Anterior cingulate cortex (tissue), 58 donors: Measurements from ENCODE around the gene RPTOR.
"Not testable (repeated sequence)": the region's sequence is repeated elsewhere in the genome, so short reads cannot be mapped to it uniquely, and the experiment has no call there.

Source experiments
- DNase-seq, 58 donors: peaks; one replicate each; lab custom pipeline; 2025; lab: John Stamatoyannopoulos, UW

The RPTOR gene

DNA sequence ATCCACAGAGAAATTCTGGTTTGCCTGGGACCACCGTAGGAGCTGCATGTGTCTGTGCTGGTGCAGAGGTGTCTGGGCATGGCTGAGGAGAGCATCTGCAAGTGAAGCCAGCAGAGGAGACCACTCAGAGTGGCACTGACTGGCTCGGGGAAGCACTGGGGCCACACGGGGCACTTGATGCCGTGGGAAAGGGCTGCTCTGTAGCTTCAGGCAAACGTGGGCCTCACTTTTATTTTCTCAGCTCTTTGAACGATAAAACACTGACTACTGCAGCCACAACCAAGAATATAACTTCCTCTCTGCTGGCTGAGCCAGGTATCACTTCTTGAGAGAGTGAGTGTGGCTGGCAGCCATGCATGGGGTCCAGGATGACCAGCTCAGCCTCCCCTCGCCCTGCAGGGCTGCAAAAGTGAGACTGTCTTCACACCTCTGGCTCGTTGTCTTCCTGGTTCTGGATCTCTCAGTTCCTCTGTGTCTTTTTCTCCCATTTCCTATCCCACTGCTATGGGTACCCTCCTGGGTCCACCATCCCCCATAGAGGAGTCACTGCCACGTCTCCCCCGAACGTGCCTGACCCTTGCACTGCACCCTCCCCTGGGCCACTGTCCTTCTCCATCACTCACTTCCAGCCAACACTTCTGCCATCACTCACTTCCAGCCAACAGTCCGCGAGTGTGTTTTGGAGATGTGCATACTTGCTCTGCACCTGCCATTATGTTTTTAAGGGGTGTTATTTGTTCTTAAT is 245.6 kb downstream of the RPTOR start:
- DNase-seq = no peak

DNA sequence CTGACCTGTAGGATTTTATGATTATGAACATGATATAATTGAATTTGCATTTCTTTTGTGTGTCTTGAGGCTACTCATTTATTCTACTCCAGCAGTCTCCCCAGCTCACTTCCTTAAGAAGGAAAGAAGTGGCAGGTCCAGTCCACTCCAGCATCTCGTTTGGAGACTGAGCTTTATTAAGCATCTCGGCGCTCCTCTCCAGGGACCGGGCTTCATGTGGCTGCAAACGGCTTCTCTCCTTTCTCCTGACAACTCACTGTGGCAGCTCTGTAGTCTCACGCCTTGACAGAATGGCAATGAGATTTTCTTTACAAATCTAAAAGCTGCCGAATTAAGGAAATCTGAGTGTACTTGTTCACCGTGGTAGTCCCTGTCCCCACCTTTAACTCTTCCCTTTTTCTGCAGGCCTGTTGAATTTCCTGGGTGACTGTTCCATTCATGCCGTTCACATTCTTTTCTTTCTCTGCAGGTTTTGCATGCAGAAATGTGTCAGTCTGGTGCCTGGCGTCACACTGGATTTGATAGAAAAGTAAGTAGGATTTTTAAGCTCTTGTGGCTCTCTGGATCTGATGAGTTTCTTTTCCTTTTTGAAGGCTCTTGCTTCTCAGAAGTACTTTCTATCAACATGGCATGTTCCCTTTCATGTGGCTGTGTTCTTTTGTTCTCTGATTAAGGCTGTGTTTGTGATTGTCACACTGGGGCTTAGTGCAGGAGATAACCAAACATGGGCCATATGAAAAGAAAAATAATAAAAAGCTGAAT is 246.5 kb downstream of the RPTOR start:
- DNase-seq = no peak

DNA sequence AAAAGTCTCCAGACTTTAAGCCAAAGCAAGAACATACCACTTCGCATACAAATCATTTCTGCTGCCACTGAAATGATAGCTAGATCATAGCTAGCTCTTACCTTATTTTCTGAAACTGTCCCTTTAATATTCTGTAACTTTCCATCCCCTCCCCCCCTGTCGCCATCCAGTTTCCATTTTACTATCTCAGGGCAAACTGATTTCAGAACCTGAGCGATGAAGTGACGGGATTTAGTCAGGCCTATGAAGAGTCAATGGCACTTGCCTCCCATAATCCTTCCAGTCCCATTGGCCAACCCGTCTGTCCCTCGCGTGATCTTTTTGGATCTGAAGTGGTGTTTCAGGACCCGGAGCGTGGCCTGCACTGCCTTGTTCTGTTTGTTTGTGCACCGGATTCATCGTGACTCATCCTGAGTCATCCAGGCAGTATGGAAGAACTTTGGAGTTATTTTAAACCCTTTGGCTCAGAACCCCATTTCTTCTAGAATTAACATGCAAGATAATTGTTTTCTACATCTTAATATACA is 247.2 kb downstream of the RPTOR start:
- peak in 18 of 58 donors; percentile 11 to 75 (median 39) for DNase-seq

DNA sequence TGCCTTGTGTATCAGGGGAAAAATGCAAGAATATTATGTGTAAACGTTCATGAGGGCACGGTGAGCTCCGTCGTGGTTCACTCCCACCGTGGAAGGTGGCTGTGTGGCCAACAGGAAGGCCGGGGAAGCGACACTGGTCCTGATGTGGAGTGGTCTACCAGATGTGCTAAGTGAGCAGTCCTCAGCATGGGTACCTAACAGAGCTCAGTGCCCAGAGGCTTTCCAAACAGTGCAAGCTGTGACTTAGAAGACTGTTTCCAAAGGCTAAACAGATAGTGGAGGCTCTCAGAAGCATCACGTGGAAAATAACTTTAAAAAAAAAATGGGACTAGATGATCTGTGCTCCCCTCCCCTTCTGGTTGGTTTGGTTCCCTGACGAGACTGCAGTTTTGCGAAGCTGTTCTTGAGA is 247.7 kb downstream of the RPTOR start:
- no peak for DNase-seq

DNA sequence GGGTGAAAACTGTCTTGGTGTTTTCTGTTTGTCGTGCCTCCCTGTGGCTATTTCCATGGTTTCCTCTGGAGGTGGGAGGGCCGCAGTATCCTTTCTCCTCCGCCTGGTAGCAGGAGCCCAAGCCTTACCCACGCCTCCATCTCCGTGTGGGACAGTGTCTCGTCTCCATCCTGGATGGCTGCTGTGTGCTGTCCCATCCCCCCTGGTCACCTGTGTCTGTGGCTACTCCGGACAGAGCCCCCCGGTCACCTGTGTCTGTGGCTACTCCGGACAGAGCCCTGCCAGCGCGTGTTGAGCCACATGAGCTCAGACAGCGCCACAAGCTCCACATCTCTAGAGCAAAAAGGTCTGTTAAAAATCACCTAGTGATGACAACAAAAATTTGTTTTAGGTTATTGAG is 248.8 kb downstream of the RPTOR start:
- DNase-seq = no peak

DNA sequence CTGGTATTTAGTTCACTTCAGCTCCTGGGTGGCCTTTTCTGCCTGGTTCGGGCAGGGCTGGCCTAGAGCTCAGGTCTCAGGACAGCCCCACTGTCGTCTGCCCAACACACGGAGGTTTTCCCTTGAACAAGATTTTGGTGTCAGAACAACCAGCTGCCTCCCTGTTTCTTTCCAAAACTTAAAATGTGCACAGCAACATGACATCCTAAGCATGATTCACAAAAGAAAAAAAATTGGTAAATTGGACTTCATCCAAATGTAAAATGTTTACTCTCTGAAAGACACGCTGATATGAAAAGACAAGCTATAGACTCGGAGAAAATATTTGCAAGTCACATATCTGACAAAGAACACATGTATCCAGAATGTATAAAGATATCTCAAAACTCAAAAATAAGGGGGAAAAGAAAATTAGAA is 249.2 kb downstream of the RPTOR start:
- no peak for DNase-seq

DNA sequence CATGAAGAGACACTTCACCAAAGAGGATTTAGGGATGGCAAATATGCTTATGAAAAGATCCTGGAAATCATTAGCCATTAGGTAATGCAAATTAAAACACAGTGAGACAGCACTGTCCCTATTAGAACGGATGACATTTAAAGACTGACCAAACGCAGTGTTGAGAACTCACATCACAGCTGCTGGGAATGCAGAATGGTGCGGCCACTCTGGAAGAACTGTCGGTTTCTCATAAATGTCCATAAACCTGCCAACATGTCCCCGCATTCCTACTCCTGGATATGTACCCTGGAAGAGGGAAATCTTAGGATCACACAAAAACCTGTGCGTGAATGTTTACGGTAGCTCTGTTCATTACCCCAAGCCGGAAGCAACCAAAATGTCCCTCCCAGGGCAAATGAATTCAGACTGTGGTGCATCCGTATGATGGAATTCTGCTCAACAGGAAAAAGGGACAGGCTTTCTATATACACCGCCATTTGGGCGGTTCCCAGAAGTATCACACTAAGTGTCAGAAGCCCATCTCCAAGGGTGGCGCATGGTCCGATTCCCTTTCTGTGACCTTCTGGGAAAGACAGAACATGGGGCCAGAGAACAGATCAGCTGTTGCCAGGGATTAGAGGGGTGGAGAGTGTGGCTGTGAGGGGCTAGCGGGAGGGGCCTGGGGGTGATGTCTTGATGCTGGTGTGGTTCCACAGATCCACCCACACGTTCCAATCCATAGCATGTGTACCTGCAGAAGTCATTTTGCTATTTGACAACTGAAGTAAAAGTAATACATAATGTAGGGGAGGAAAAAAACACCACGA is 249.8 kb downstream of the RPTOR start:
- no peak for DNase-seq

DNA sequence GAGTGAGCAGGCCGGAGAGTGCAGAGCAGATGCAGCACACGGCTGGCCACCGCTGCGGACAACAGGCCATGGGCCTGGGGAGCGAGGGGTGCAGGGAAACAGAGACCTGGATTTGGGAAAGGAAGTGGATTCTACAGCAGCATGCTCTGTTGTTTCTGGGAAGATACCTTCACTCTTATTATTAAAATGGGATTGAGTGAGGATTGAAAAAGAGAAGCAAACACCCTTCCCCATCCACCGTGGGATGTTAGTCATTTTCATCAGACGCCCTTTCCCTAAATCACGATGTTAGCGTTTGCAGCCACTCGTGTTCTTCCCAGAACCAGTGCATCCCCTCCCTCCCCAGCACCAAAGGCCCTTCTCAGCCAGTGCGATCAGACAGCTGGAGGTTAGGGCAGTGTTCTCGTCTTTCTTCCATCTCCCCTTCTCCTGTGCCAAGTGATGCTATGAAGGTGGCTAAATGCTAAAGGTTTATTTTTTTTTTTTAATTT is 250.5 kb downstream of the RPTOR start:
- no peak for DNase-seq

DNA sequence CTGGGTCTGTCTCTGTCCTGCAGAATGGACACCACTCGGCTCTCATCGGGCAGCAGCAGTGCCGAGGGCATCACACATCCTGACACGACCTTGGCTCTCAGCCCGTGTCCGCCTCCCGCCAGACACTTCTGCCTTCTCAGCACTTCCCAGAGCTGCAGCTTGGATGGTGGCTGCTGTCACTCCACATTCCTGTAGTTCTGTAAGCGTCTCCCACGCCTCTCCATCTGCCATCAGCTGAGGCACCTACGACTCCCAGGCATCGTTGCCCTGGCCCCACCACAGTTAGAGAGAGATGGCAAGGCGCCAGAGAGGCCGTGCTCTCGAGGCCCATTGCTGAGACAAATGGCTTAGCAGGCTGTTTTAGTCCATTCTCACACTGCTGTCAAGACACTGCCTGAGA is 251.1 kb downstream of the RPTOR start:
- peak in 41 of 58 donors; percentile 16 to 82 (median 49) for DNase-seq

DNA sequence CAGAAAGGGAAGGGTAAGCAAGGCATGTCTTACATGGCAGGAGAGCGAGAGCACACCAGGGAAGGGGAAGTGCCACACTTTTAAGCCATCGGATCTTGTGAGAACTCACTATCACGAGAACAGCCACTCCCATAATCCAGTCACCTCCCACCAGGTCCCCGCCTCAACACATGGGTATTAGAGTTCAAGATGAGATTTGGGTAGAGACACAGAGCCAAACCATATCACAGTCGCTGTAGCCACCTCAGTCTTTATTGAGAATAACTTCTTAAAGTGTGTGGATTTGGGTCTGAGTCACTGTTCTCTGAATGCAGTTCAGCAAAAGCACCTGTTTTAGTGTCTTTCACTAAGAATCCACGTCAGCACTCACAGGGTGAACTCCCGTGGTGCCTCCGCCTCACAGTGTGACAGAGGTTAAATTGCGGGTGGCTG is 251.8 kb downstream of the RPTOR start:
- DNase-seq = no peak

DNA sequence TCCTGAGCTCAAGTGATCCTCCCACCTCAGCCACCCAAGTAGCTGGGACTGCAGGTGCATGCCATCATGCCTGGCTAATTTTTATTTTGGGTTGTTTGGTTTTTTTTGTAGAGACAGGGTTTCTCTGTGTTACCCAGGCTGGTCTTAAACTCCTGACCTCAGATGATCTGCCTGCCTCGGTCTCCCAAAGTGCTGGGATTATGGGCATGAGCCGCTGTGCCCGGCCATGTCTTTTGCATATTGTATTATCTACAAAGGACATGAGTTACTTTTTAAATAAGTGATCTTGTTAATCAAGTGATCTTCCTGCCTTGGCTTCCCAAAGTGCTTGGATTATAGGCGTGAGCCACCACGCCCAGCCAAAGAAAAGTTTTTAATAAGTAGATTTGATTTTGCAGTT is 252.6 kb downstream of the RPTOR start:
- not testable (repeated sequence) for DNase-seq

DNA sequence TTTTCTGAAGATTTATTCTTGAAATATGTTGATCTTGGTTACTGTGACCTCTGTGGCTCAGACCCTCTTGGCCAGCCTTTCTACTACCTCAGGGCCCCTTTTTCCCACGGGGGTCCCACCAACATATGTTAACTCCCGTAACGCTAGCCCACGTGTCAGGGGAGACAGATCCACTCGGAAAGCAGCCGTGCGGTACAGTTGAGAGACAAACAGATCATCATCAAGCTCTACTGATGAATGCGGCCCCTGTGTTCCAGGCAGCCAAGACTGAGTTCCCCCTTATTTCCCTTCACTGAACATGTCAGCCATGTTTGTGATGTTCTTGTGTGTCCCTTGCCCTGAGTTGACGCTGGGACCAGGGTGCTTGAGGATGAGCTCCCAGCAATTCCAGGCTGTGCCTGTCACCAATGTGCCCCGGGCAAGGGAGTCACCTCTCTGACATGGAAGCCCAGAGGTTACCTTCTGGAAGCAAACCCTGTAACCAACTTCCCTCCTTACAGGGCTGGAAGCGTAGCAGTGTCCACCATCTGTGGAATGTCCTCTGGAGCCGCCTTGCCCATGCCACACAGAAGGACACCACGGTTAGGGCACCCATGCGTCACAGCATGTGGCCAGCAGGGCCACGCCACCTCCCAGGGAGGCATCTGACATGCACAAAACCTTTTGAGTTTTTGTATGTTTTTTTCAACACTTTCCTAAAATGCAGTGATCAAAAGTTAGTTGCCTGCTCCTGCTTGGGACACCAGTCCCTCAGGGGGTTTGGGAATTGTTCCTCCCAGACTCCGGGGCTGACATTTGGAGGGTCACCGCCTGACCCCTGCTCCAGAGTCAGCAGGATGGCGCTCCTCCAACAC is 253.3 kb downstream of the RPTOR start:
- no peak for DNase-seq

DNA sequence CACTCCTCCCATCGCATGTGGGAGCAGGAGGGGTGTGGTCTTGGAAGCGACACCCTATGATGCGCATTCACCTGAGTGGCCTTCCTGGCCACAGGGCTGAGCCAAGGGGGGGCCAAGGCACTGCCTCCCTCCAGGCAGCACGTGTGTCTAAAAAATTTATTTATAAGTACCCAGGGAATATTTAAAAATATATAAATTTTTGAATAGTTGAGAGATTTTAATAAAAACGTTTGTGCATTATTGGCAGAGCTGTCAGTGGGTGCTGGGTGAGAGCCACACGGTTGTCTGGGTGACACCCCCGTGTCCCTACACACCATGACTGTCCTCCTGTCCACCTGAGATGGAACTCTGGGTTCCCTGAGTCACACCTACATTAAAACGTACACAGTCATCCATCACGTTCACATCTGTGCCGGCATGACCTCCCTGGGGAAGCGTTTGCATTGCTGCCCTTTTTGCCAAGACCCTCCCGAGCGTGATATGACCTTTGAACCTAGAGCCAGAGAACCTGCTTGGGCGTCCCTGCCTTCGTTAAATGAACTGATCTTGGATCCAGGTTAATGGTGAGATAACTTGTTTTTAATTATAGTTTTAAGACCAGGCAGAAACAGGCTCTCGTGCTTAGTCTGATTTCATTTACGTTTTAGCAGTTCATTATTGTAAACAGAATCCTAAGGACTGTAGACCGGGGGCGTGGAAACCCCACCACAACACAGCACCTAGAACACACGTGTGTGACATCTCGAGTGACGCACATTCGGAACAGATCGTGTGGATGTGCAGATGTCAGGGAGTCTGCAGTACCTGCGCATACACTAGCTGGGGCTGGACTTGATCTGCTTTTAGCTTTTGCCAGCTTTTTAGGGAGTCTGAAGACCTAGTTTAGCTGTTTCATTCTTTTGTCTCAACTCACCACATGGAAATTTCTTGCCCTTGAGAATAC is 254.2 kb downstream of the RPTOR start:
- no peak for DNase-seq

DNA sequence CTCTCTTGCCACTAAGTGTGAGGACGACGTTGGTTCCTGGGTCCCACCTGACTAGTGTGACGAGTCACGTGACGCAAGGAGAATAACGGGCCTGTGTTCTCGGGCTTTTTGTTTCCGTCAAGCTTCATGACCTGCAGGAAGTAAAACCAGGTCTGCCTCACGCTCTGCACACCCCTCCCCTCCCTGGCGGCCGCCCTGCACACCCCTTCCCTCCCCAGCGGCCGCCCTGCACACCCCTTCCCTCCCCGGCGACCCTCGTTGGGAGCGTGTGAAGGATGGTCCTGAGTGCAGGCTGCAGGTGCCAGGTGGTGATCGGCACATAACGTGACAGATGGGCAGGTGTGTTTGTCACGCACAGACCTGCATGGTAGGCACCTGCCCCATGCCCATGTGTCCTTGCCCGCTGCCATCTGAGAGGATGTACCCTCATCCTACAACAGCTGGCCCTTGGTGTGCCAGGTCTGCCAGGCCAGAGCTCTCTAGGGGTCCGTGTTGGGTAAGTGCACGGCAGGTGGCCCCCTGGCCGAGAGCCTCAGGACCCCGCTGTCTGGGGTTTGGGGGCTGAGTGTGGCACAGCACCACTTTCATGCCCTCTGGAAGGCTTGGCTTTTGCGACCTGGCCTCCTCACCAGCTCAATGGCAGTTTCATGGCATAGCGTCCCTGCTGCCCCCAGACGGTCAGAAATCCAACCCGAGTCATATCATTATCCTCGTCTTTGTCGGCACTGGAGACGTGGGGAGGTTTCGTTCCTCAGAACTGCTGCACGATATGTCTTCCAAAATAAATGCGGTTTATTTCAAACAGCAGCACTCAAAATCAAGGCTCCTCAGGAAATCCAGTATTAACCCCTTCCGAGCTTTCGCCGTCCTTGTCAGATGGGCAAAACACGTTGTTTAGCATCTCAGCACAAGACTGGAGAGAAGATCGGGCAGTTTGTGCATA is 255.2 kb downstream of the RPTOR start:
- DNase-seq = peak in 1 of 58 donors; percentile 32

DNA sequence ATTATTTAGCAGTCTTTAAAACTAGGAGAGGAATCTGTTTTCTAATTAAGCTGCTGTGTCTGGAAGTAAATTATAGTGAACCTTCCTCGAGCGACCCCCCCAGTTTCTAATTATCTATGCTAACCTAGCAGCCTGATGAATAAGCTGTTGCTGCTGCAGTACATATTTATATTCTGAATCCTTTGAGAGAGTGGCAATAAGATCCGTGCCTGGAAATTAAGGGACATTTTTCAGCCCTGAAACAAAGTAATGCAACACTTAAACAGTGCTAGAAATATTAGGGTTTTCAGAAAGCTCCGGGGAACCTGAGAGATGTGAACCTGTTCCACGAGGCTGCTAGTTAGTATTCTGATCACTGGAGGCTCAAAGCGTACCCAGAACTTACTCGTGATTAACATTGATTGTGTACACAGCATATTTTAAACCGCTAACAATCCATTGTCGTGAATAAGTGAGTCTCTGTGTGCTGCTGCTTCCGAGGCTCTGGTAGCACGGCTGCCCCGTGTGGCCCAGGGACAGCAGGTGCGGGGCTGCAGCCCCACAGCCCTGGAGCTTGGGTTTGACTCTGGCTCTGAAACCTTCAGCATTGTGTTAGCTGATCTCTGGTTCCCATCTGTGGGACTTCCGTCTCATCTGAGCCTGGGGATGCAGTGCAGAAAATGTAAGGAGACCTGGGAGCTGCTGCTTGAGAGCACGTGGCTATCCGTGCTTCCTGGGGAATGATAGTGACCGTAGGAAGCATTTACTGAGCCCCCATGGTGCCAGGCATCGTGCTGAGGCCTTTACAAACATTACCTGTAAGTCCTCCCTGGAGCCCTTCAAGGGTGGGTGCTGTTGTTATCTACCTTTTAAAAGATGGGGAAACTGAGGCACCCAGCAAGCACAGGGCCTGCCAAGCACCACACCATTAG is 256.1 kb downstream of the RPTOR start:
- peak in 2 of 58 donors; percentile 26 to 28 for DNase-seq
